Activated CD8-positive, alpha-beta memory T cell treated with anti-CD3 and anti-CD28 coated beads, Interleukin-2, amount 50 U/mL, for 4 hours (primary cell): ENCODE results near the gene TEAD2.
A peak's percentile ranks its signal among the peaks of the same experiment; 100 is the strongest.

Source experiments
- DNase-seq: peaks from one replicate; pipeline ENCODE4 v3.0.0-alpha.2; 2020

TEAD2 gene

GRCh38 chr19:49362048-49362928 lies at the start of gene TEAD2:
TEAD2 (minus strand) TSS chr19:49362416; CDS start chr19:49360075, 2,341 bp downstream.
- no peak for DNase-seq

GRCh38 chr19:49411681-49412326 lies 49.6 kb upstream of the TEAD2 start:
- DNase-seq, result no peak

GRCh38 chr19:49409441-49410029 lies 47.3 kb upstream of the TEAD2 start:
- no peak for DNase-seq

GRCh38 chr19:49408816-49409440 lies 46.7 kb upstream of the TEAD2 start:
- DNase-seq, result no peak

GRCh38 chr19:49407482-49408015 lies 45.3 kb upstream of the TEAD2 start:
- DNase-seq, result no peak

GRCh38 chr19:49407079-49407478 lies 44.9 kb upstream of the TEAD2 start:
- DNase-seq, result no peak

- DNase-seq, result no peak
Observed at GRCh38 chr19:49403404-49404187, 41.4 kb upstream of the TEAD2 start.

- no peak for DNase-seq
Observed at GRCh38 chr19:49400029-49400428, 37.8 kb upstream of the TEAD2 start.

- no peak for DNase-seq
Observed at GRCh38 chr19:49398931-49399330, 36.7 kb upstream of the TEAD2 start.

- no peak for DNase-seq
Observed at GRCh38 chr19:49398001-49398615, 35.9 kb upstream of the TEAD2 start.

- DNase-seq, result no peak
Observed at GRCh38 chr19:49396738-49397505, 34.7 kb upstream of the TEAD2 start.

- no peak for DNase-seq
Observed at GRCh38 chr19:49395581-49396407, 33.6 kb upstream of the TEAD2 start.

- DNase-seq, result no peak
Observed at GRCh38 chr19:49393881-49394280, 31.7 kb upstream of the TEAD2 start.

- DNase-seq, result peak; percentile 81
Observed at GRCh38 chr19:49391581-49392399, 29.6 kb upstream of the TEAD2 start.

GRCh38 chr19:49390929-49391359 lies 28.7 kb upstream of the TEAD2 start:
- DNase-seq, result no peak

GRCh38 chr19:49390131-49390928 lies 28.1 kb upstream of the TEAD2 start:
- no peak for DNase-seq

- no peak for DNase-seq
Observed at GRCh38 chr19:49389406-49389805, 27.2 kb upstream of the TEAD2 start.

GRCh38 chr19:49387936-49388372 lies 25.7 kb upstream of the TEAD2 start, which contains the start of gene KASH5:
KASH5 (plus strand) TSS chr19:49388249; CDS start chr19:49390884, 2,635 bp downstream.
- peak; percentile 78 for DNase-seq
